HG02870 (cell line): Measurements from ENCODE around the gene GALNT7.
A peak's percentile ranks its signal among the peaks of the same experiment; 100 is the strongest.
"Not testable (repeated sequence)": the region's sequence is repeated elsewhere in the genome, so short reads cannot be mapped to it uniquely, and the experiment has no call there.

Source experiments
- ATAC-seq: cut with Tn5 transposase; IDR thresholded peaks from one replicate; pipeline ENCODE4 v1.9.1; 2021; ENCODE audit warnings: mild to moderate bottlenecking, moderate library complexity; ENCODE audit not compliant: unreplicated experiment

The GALNT7 gene

DNA sequence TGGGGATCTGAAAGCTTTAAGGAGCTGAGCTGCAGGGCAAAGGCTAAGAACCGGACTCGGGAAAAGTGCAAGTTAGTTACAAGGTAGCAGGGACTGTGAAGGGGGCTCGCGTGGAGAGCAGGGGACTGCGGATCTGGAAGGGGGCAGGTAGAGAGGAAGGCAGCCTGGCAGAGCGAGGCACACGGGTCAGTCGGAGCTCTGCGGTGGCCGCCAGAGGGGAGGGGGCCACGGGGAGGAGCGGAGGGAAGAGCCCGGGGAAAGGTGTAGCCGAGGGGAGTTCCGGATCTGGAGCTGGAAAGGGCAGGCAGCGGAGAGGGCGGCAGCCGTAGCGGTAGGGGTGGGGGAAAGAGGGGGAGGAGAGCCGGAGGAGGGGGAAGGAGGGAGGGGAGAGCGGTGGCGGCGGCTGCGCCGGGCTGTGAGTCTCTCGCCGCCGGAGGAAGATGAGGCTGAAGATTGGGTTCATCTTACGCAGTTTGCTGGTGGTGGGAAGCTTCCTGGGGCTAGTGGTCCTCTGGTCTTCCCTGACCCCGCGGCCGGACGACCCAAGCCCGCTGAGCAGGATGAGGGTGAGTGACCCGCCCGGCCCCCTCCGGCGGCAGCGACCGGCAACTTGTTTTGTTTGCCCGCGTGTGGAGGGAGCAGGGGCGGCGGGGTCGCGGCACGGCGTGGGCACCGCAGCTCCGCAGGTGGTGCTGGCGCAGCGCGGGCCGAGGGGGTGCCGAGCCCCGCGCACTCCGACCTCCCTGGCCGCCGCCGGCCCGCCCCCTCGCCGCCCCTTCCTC, at the start of gene GALNT7:
TSS of gene GALNT7 (plus strand) at position 416 of the 782 bp plus-strand sequence. CDS start at position 441, 25 bp downstream.
- ATAC-seq = peak; percentile 25

GRCh38 chr4:173118819-173119218, 49.8 kb upstream of the GALNT7 start:
- ATAC-seq = not testable (repeated sequence)

DNA sequence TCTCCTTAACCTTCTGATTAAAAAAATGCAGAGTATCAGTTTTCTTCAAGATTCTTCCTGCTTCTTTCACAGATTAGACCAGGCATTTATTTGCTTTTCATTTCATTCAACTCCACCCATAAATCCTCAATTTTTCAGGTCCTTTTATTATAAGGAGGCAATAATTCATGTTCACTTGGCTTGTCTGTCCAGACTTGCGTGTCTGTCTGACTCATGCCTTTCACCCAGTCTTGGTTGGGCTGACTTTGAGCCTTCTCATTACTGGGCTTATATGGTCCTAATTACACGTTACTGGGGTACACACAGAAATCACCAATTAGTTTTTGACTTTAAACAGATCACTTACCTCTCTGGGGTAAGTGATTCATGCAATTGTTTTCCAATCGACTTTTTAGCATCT, 48.8 kb upstream of the GALNT7 start:
- no peak for ATAC-seq

- peak; percentile 89 for ATAC-seq
These were observed 47.5 kb upstream of the GALNT7 start for GRCh38 chr4:173121076-173121561.

- ATAC-seq = no peak
These were observed 44.3 kb upstream of the GALNT7 start for GRCh38 chr4:173124209-173124865.

- no peak for ATAC-seq
These were observed 43.3 kb upstream of the GALNT7 start for GRCh38 chr4:173125216-173125812.

DNA sequence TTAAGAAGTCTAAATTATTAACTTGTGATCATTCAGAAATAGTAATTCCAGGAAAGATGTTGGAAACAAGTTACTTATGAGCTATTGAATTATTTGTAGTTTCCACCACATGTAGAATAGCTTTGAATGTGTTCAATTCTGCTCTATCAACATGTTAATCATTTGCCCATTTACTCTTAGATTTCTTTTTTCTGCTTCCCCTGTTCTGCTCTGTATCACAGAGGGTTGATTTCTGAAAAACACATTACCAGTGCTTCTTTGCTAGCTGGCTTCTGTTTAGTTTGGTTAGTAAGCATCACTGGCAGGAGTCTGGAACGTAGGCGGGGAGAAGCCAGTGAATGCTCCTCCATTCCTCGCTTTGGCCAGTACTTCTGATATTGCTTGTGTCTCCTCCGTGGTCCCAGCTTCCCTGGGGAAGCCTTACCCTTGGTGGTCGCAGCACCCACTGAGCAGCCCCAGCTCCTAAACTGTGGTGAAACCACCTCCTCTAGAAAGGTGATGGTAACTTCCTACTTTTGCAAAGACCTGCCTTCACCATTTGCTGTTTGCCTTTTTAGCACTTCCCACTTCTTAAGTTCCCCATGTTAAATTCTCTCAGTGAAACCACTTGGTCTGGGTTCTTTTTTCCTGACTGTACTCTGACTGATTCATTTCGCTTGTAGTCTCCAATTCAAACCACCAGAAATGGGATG, 40.3 kb upstream of the GALNT7 start:
- no peak for ATAC-seq

- ATAC-seq = no peak
These were observed 37.9 kb upstream of the GALNT7 start for GRCh38 chr4:173130687-173131086.

DNA sequence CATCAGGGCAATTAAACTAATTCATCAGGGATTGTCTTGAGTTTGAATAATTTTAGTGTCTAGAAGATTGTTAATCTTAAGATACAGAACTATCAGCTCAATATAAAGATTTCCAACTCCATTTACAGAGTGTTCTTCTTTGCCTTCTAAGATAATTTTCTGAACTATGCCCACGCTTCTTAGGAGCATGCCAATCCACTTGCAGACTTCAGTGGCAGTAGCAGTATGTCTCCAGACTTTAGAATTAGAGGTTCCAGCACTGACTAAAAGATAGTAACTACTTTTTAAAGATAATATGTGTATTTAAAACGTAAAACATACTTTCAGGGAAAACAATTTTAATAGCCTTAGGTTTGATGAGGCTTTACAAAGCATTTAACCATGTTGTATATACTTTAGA, 34.2 kb upstream of the GALNT7 start:
- ATAC-seq = no peak

DNA sequence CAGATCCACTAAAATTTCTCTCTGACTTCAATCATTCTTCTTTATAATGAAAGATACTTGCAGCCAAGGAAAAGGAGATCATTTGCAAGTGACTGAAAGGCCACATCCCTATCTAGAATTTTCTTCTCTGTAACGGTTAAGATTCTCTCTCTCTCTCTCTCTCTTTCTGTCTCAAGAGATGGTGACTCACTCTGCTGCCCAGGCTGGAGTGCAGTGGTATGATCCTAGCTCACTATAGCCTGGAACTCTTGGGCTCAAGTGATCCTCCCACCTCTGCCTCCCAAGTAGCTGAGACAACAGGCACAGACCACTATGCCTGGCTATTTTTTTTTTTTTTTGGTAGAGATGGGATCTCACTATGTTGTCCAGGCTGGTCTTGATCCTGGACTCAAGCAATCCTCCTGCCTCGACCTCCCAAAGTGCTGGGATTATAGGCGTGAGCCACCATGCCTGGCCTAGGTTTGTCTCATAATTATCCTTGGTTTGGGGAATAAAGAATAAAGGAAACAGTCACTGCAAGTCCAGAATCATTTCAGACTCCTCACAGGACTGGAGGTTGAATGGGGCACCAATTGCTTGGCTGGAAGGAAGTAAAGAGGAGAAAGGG, 33.3 kb upstream of the GALNT7 start:
- no peak for ATAC-seq

GRCh38 chr4:173138624-173139023, 30.0 kb upstream of the GALNT7 start:
- no peak for ATAC-seq

DNA sequence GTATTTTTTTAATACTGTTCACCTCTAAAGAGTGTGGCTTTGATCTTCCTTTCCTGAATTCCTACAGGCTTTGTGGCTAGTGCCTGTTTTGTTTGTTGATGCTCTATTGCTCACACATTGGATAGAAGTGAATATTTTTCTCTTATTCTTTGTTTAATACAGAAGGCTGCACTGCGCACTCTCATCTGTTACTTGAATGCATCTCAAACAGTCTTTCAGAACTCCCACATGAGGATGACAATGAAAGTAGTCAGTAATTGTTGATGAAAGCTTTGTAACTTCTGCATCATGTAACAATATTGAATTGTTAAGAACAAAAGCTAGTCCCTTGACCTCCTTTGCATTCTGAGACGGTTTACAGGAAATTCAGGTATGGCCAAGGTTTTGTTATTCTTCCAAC, 29.1 kb upstream of the GALNT7 start:
- no peak for ATAC-seq

DNA sequence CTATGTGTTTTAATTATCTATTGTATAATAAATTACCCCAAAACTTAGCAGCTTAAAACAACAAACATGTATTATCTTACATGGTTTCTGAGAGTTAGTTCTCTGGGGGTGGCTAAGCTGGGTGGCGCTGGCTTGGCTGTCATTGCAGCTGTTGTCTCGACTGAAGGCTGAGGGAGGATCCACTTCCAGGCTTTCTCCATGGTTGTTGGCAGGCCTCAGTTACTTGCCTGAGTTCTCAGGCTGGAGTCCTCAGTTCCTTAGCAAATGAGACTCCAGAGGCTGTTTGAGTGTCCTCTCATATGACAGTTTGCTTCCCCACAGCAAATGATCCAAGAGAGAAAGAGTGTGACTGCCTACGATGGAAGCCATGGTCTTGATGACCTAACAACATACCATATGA, 23.5 kb upstream of the GALNT7 start:
- ATAC-seq = no peak

DNA sequence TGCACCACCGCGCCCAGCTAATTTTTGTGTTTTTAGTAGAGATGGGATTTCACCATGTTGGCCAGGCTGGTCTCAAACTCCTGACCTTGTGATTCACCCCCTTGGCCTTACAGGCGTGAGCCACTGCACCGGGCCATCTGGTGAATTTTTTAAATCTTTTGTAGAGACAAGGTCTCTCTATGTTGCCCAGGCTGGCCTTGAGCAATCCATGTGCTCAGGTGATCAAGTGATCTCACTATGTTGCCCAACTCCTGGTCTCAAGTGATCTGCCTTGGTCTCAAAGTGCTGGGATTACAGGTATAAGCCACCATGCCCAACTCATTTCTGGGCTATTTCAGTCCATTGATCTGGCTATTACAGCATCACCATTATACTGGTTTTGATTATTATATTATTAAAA, 22.2 kb upstream of the GALNT7 start:
- ATAC-seq = no peak

DNA sequence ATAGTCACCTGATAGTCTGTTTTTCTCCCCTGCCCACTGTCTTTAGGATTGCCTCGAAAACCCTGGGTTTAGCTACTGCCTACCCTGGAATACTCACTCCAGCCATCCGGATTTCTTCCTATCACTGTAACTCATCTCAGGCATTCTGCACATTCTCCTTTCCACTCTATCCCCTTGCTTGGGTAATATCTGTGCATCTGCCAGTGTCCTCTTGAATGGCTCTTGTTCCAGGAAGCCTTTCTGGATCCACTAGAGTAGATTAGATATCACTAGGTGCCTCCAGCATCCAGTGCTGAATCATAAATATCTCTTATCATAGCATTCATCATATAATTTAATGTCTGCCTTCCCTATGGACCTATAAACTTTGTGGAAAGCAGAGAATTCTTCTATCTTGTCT, 17.1 kb upstream of the GALNT7 start:
- ATAC-seq = no peak

- no peak for ATAC-seq
These were observed 16.5 kb upstream of the GALNT7 start for GRCh38 chr4:173152104-173152503.

GRCh38 chr4:173153445-173153844, 15.2 kb upstream of the GALNT7 start:
- no peak for ATAC-seq

DNA sequence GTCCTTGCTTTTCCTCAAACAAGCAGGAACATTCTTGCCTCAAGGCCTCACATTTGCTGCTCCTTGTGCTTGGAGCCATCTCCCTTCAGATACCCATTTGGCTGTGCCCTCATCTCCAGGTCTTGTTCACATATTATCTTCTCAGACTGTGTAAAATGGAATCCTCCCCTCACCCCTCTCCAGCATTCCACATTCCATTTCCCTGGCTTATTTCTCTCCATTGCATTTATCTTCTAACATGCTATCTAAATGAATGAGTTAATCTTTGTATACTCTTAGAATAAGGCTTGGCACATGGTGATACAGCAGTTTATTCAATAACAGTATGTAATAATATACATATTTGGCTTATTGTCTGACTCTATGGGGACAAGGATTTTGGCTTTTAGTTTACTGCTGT, 8.8 kb upstream of the GALNT7 start:
- ATAC-seq = no peak

DNA sequence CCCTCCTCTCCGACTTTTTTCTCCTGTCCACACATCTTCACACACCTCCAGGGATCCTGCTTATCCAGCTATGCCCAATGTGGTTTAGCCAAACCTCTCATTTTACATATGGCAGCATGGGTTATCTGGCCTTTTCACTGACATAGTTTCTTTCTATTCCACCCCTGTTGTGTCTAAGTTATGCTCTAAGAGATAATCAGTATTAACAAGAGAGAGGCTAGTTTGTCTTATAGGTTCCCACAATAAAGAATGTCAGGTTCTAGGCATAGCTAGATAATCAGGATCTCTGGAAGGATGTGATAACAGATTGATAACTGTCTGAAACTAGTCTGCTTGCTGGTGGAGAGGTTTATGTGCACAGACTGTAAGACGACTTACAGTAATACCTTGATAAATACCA, 7.7 kb upstream of the GALNT7 start:
- ATAC-seq = no peak

GRCh38 chr4:173161311-173161710, 7.3 kb upstream of the GALNT7 start:
- ATAC-seq = no peak

DNA sequence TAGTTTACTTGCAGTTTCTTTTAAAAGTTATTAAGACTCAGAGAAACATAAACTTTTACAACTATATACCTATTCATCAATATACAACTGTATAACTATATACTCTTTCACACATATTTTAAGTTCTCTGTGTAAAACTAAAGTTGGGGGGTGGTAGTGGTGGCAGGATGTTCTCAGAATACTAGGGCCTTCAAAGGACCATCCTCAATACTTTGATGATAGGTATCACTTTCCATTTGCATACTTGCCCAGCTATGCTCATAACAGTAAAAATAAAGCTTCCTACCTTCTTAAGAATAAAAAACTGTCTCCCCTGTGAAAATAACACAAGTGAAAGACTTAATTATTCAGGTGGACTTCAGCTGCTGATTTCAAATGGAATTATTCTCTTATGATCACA, 2.9 kb upstream of the GALNT7 start:
- ATAC-seq = no peak
